ENCODE measurements around the gene ETFA.

The ETFA gene

GRCh38 chr15:76208786-76209424 is 102.4 kb downstream of the ETFA start:
- DNase-seq, result no peak

GRCh38 chr15:76208084-76208785 is 103.0 kb downstream of the ETFA start:
- no peak for DNase-seq

- no peak for DNase-seq
These were observed 104.8 kb downstream of the ETFA start for GRCh38 chr15:76206325-76206976.

GRCh38 chr15:76204916-76205460 is 106.3 kb downstream of the ETFA start:
- DNase-seq, result no peak

GRCh38 chr15:76204109-76204845 is 107.0 kb downstream of the ETFA start:
- no peak for DNase-seq

GRCh38 chr15:76203346-76204108 is 107.7 kb downstream of the ETFA start:
- no peak for DNase-seq

- no peak for DNase-seq
These were observed 109.6 kb downstream of the ETFA start for GRCh38 chr15:76201536-76202255.

GRCh38 chr15:76200641-76201105 is 110.6 kb downstream of the ETFA start:
- DNase-seq, result no peak

- DNase-seq, result no peak
These were observed 111.2 kb downstream of the ETFA start for GRCh38 chr15:76200083-76200465.

GRCh38 chr15:76199106-76200082 is 111.9 kb downstream of the ETFA start:
- no peak for DNase-seq

GRCh38 chr15:76198456-76199105 is 112.7 kb downstream of the ETFA start:
- DNase-seq, result no peak

- DNase-seq, result no peak
These were observed 113.4 kb downstream of the ETFA start for GRCh38 chr15:76197703-76198455.

- no peak for DNase-seq
These were observed 114.7 kb downstream of the ETFA start for GRCh38 chr15:76196269-76197231.

GRCh38 chr15:76195506-76196268 is 115.6 kb downstream of the ETFA start:
- no peak for DNase-seq

GRCh38 chr15:76193934-76194333 is 117.3 kb downstream of the ETFA start:
- no peak for DNase-seq

- no peak for DNase-seq
These were observed 118.6 kb downstream of the ETFA start for GRCh38 chr15:76192715-76193114.

All from NCI-H748 treated with DMSO at 0.1 percent for 48 hours (cell line).